ENCODE data around the gene C19orf53. TPM values are rescaled to one million over a fixed set of nuclear protein-coding genes. Genes with fewer than 3 reads are reported as not detected.
"Not testable (repeated sequence)": the region's sequence is repeated elsewhere in the genome, so short reads cannot be mapped to it uniquely, and the experiment has no call there.

C19orf53 gene
- total RNA-seq, 2 experiments from 2014 or later, result 85.2 to 88.1 TPM

- POLR2A ChIA-PET, result interaction anchor here (1.2 to 4.1 kb wide), 3 partner anchors 12 to 57 kb away, joined by 3 to 53 read pairs (median 8); partner anchors contain the start of gene C19orf53
- DNase-seq, result no peak
These were observed 16.1 kb downstream of the C19orf53 start for GRCh38 chr19:13790354-13790753.

GRCh38 chr19:13793317-13793716, 19.1 kb downstream of the C19orf53 start:
- not testable (repeated sequence) for H3K4me3 Mint-ChIP-seq; ATAC-seq (ENCODE audit: low read depth); H3K27me3 Mint-ChIP-seq; DNase-seq; H3K36me3 Mint-ChIP-seq; H3K9me3 Mint-ChIP-seq; H3K27ac Mint-ChIP-seq
- POLR2A ChIA-PET, result interaction anchor here (0.7 to 6.3 kb wide), 2 partner anchors 44 to 73 kb away, joined by 4 to 86 read pairs; no protein-coding TSS in a partner anchor
- peaks cover 37% of the 10 kb centered on the region for H3K4me1 Mint-ChIP-seq

More at GRCh38 chr19:13790354-13790753, 16.1 kb downstream of the C19orf53 start:
- Mint-ChIP-seq H3K4me1 (peaks cover 30% of the 10 kb centered on the region), H3K27me3 (no peaks in the 10 kb centered on the region), H3K36me3 (no peaks in the 10 kb centered on the region), H3K4me3 (no peak overlapping the region), H3K27ac (peak overlapping the region; percentile 17), H3K9me3 (no peaks in the 10 kb centered on the region)
- ATAC-seq (ENCODE audit: low read depth), result no peak

- peak overlapping the region; percentile 99 for H3K4me3 Mint-ChIP-seq
- POLR2A ChIA-PET, result interaction anchor here (0.7 to 6.3 kb wide), 8 partner anchors 13 to 67 kb away, joined by 3 to 86 read pairs (median 14); partner anchors contain the start of genes C19orf53 and MRI1
- H3K9me3 Mint-ChIP-seq, result no peaks in the 10 kb centered on the region
- no peak for DNase-seq
- H3K27me3 Mint-ChIP-seq, result no peaks in the 10 kb centered on the region
- H3K36me3 Mint-ChIP-seq, result peaks cover 1% of the 10 kb centered on the region
- ATAC-seq (ENCODE audit: low read depth), result no peak
- H3K27ac Mint-ChIP-seq, result peak overlapping the region; percentile 96
- H3K4me1 Mint-ChIP-seq, result peaks cover 30% of the 10 kb centered on the region
These were observed 20.1 kb downstream of the C19orf53 start for GRCh38 chr19:13794398-13794756.

- Mint-ChIP-seq H3K4me3 (peak within 1 kb of the TSS; percentile 99), H3K9me3 (no peaks in the 10 kb centered on the region), H3K27ac (peak within 1 kb of the TSS; percentile 96), H3K4me1 (peaks cover 30% of the 10 kb centered on the region), H3K36me3 (peaks cover 1% of the 10 kb centered on the region), H3K27me3 (no peaks in the 10 kb centered on the region)
- ATAC-seq (ENCODE audit: low read depth) (peak; percentile 99), DNase-seq (peak; percentile 92)
- POLR2A ChIA-PET, result interaction anchor here (0.6 to 6.3 kb wide), 17 partner anchors 9 to 211 kb away, joined by 3 to 86 read pairs (median 4); partner anchors contain the start of genes C19orf53, MRI1 and RFX1
These were observed 20.7 kb downstream of the C19orf53 start, which contains the start of gene ZSWIM4 for GRCh38 chr19:13794757-13795589. Gene ZSWIM4 (plus strand): TSS chr19:13795443. CDS start chr19:13795649, 206 bp downstream.

GRCh38 chr19:13795595-13796300, 21.5 kb downstream of the C19orf53 start:
- peaks cover 25% of the 10 kb centered on the region for H3K4me1 Mint-ChIP-seq
- H3K27ac Mint-ChIP-seq, result peak overlapping the region; percentile 94
- H3K9me3 Mint-ChIP-seq, result no peaks in the 10 kb centered on the region
- DNase-seq (no peak), ATAC-seq (ENCODE audit: low read depth) (peak; percentile 31)
- peak overlapping the region; percentile 99 for H3K4me3 Mint-ChIP-seq
- H3K36me3 Mint-ChIP-seq, result peaks cover 4% of the 10 kb centered on the region
- no peaks in the 10 kb centered on the region for H3K27me3 Mint-ChIP-seq
- POLR2A ChIA-PET, result interaction anchor here (0.5 to 6.3 kb wide), 16 partner anchors 8 to 211 kb away, joined by 3 to 86 read pairs (median 6); partner anchors contain the start of genes C19orf53 and RFX1

- Mint-ChIP-seq H3K4me3 (peak overlapping the region; percentile 94), H3K36me3 (peaks cover 7% of the 10 kb centered on the region), H3K9me3 (no peaks in the 10 kb centered on the region), H3K4me1 (peaks cover 25% of the 10 kb centered on the region), H3K27ac (peak overlapping the region; percentile 94), H3K27me3 (no peaks in the 10 kb centered on the region)
- DNase-seq (no peak), ATAC-seq (ENCODE audit: low read depth) (no peak)
- POLR2A ChIA-PET, result interaction anchor here (0.5 to 6.3 kb wide), 13 partner anchors 8 to 120 kb away, joined by 3 to 86 read pairs (median 8); partner anchors contain the start of genes C19orf53 and MRI1
These were observed 22.2 kb downstream of the C19orf53 start for GRCh38 chr19:13796301-13797057.

- Mint-ChIP-seq H3K9me3 (no peaks in the 10 kb centered on the region), H3K36me3 (peaks cover 7% of the 10 kb centered on the region), H3K4me1 (peaks cover 25% of the 10 kb centered on the region), H3K27me3 (no peaks in the 10 kb centered on the region), H3K27ac (no peak overlapping the region), H3K4me3 (no peak overlapping the region)
- ATAC-seq (ENCODE audit: low read depth) (no peak), DNase-seq (no peak)
- POLR2A ChIA-PET, result interaction anchor here (1.0 to 6.3 kb wide), 10 partner anchors 9 to 65 kb away, joined by 3 to 86 read pairs (median 12); partner anchors contain the start of genes C19orf53 and MRI1
These were observed 22.8 kb downstream of the C19orf53 start for GRCh38 chr19:13797058-13797440.

- no peak for DNase-seq
- Mint-ChIP-seq H3K27me3 (no peaks in the 10 kb centered on the region), H3K4me3 (no peak overlapping the region), H3K9me3 (no peaks in the 10 kb centered on the region), H3K36me3 (peaks cover 7% of the 10 kb centered on the region), H3K27ac (no peak overlapping the region), H3K4me1 (peaks cover 25% of the 10 kb centered on the region)
- ATAC-seq (ENCODE audit: low read depth), result no peak
- POLR2A ChIA-PET, result interaction anchor here (1.3 to 6.3 kb wide), 5 partner anchors 10 to 49 kb away, joined by 3 to 86 read pairs (median 11); partner anchors contain the start of gene MRI1
These were observed 23.6 kb downstream of the C19orf53 start for GRCh38 chr19:13797870-13798269.

GRCh38 chr19:13799669-13800068, 25.4 kb downstream of the C19orf53 start:
- H3K27me3 Mint-ChIP-seq, result no peaks in the 10 kb centered on the region
- H3K27ac Mint-ChIP-seq, result no peak overlapping the region
- POLR2A ChIA-PET, result no interaction called here
- H3K9me3 Mint-ChIP-seq, result no peaks in the 10 kb centered on the region
- peaks cover 18% of the 10 kb centered on the region for H3K4me1 Mint-ChIP-seq
- peaks cover 7% of the 10 kb centered on the region for H3K36me3 Mint-ChIP-seq
- H3K4me3 Mint-ChIP-seq, result no peak overlapping the region
- DNase-seq (no peak), ATAC-seq (ENCODE audit: low read depth) (no peak)

- ATAC-seq (ENCODE audit: low read depth) (no peak), DNase-seq (no peak)
- Mint-ChIP-seq H3K9me3 (no peaks in the 10 kb centered on the region), H3K4me1 (peaks cover 6% of the 10 kb centered on the region), H3K27me3 (no peaks in the 10 kb centered on the region), H3K36me3 (peaks cover 13% of the 10 kb centered on the region), H3K27ac (no peak overlapping the region), H3K4me3 (no peak overlapping the region)
- POLR2A ChIA-PET, result no interaction called here
These were observed 28.8 kb downstream of the C19orf53 start for GRCh38 chr19:13803038-13803437.

GRCh38 chr19:13804830-13805683, 30.8 kb downstream of the C19orf53 start:
- no peaks in the 10 kb centered on the region for H3K9me3 Mint-ChIP-seq
- H3K36me3 Mint-ChIP-seq, result peaks cover 13% of the 10 kb centered on the region
- POLR2A ChIA-PET, result interaction anchor here (1.1 kb wide), 2 partner anchors 10 to 31 kb away, joined by 3 read pairs; partner anchors contain the start of gene ZSWIM4
- no peak overlapping the region for H3K27ac Mint-ChIP-seq
- ATAC-seq (ENCODE audit: low read depth) (no peak), DNase-seq (no peak)
- peaks cover 2% of the 10 kb centered on the region for H3K4me1 Mint-ChIP-seq
- no peaks in the 10 kb centered on the region for H3K27me3 Mint-ChIP-seq
- H3K4me3 Mint-ChIP-seq, result no peak overlapping the region

GRCh38 chr19:13806728-13807127, 32.5 kb downstream of the C19orf53 start:
- no peak overlapping the region for H3K4me3 Mint-ChIP-seq
- POLR2A ChIA-PET, result interaction anchor here (1.7 kb wide), 1 partner anchor 12 kb away, joined by 8 read pairs; the partner anchor contains the start of gene ZSWIM4
- peaks cover 2% of the 10 kb centered on the region for H3K4me1 Mint-ChIP-seq
- H3K27me3 Mint-ChIP-seq, result no peaks in the 10 kb centered on the region
- DNase-seq, result no peak
- no peak overlapping the region for H3K27ac Mint-ChIP-seq
- H3K9me3 Mint-ChIP-seq, result no peaks in the 10 kb centered on the region
- peaks cover 7% of the 10 kb centered on the region for H3K36me3 Mint-ChIP-seq
- no peak for ATAC-seq (ENCODE audit: low read depth)

All from activated naive CD8-positive, alpha-beta T cell treated with anti-CD3 and anti-CD28 coated beads, Interleukin-2, amount 10 ng/mL, durations not matched to agents 7 days and 5 days (primary cell).